Activated CD8-positive, alpha-beta T cell treated with anti-CD3 and anti-CD28 coated beads for 36 hours (primary cell): ENCODE results near the gene PPFIA2. TPM values are rescaled to one million over a fixed set of nuclear protein-coding genes. Genes with fewer than 3 reads are reported as not detected.

Experiments
- ATAC-seq: fragments of 200-7000 bp; cut with Tn5 transposase; one replicate; pipeline ENCODE4 v1.10.0; 2021; ENCODE audit warnings: mild to moderate bottlenecking, moderate library complexity
- CTCF ChIA-PET: fragments of 350-600 bp; sonication (Branson Sonifier 250); formaldehyde crosslinking; loops from one replicate; lab custom pipeline; 2021; ENCODE audit warnings: antibody characterized with exemption; lab: Charles Lee
- POLR2A ChIA-PET: fragments of 350-600 bp; sonication (Branson Sonifier 250); formaldehyde crosslinking; loops from one replicate; lab custom pipeline; 2021; ENCODE audit warnings: antibody characterized with exemption; lab: Charles Lee
- DNase-seq: peaks from one replicate; pipeline ENCODE4 v3.0.0-alpha.2; 2020
- H3K27ac Mint-ChIP-seq: one replicate; pipeline ENCODE4 v1.8.0; 2021; ENCODE audit warnings: mild to moderate bottlenecking, mixed read lengths
- H3K27me3 Mint-ChIP-seq: one replicate; pipeline ENCODE4 v1.8.0; 2021; ENCODE audit warnings: mixed read lengths
- H3K36me3 Mint-ChIP-seq: one replicate; pipeline ENCODE4 v1.8.0; 2021; ENCODE audit warnings: low read depth, mixed read lengths
- H3K4me1 Mint-ChIP-seq: one replicate; pipeline ENCODE4 v1.8.0; 2021; ENCODE audit warnings: low read depth, mixed read lengths
- H3K4me3 Mint-ChIP-seq: one replicate; pipeline ENCODE4 v1.8.0; 2021; ENCODE audit warnings: mild to moderate bottlenecking, moderate library complexity, mixed read lengths
- H3K9me3 Mint-ChIP-seq: one replicate; pipeline ENCODE4 v1.8.0; 2021; ENCODE audit warnings: mixed read lengths
- CTCF ChIP-seq: fragments of 200-600 bp; IDR thresholded peaks from one replicate; pipeline ENCODE4 v1.8.0; 2022; ENCODE audit warnings: antibody characterized with exemption, mild to moderate bottlenecking
- intact Hi-C: fragments of 100-400 bp; cut with micrococcal nuclease; formaldehyde crosslinking; loops from one replicate; pipeline ENCODE4 v1.10.0; 2022
- total RNA-seq, 2 experiments: library from RNA; stranded (reverse); gene quantifications; one replicate each; pipeline ENCODE4 v1.2.3, GENCODE V29; 2021

PPFIA2 gene
- total RNA-seq, 2 experiments from 2014 or later = not detected

DNA sequence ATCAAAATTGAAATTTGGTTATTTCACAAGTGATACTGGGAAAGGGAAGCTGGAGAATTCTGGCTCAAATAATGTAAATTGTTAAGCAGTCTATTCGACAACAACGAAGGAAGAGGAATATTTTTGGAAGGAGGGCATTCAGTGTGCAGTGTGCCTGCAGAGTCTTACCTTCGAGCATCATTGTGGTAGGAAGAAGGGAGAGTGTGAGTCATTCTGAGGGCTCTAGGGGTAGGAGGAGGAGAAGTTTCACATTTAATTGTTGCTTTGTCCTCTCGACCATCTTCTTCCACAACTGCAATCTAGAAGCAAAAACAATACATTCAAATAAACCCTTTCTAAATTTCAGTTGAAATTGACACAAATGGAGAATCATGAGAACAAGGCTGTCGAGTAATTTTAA, 418.2 kb downstream of the PPFIA2 start:
- H3K27ac Mint-ChIP-seq = no peak overlapping the region
- peaks cover 2% of the 10 kb centered on the region for H3K9me3 Mint-ChIP-seq
- ATAC-seq (no peak), DNase-seq (no peak)
- intact Hi-C loops = no loop called here
- TF ChIP-seq CTCF = no peak
- no peak overlapping the region for H3K4me3 Mint-ChIP-seq
- POLR2A ChIA-PET = no interaction called here
- CTCF ChIA-PET = no interaction called here
- no peaks in the 10 kb centered on the region for H3K4me1 Mint-ChIP-seq
- no peaks in the 10 kb centered on the region for H3K36me3 Mint-ChIP-seq
- no peaks in the 10 kb centered on the region for H3K27me3 Mint-ChIP-seq

- peaks cover 5% of the 10 kb centered on the region for H3K9me3 Mint-ChIP-seq
- H3K36me3 Mint-ChIP-seq = no peaks in the 10 kb centered on the region
- H3K27me3 Mint-ChIP-seq = no peaks in the 10 kb centered on the region
- ATAC-seq (no peak), DNase-seq (no peak)
- no peak overlapping the region for H3K4me3 Mint-ChIP-seq
- TF ChIP-seq CTCF = no peak
- CTCF ChIA-PET = no interaction called here
- intact Hi-C loops = no loop called here
- no peaks in the 10 kb centered on the region for H3K4me1 Mint-ChIP-seq
- H3K27ac Mint-ChIP-seq = no peak overlapping the region
- POLR2A ChIA-PET = no interaction called here
Measured at GRCh38 chr12:81339071-81339470, 420.1 kb downstream of the PPFIA2 start.

DNA sequence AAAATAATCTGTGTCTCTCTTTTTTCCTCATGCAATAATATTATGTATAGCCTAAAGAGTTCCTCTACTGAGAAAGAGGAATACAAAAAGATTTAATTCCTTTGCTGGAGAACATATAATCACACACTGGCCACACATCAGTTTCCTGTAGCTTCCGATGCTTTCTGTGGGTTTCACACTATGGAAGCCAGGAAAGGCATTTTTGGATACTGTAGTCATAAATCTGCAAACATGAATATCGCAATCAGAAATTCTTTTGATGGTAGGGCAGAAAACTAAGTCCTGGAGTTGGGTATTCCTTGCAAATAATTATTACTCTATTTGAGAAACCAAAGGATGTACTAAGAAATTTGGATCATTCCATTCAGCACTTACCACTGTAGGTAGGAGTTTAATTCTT, 421.3 kb downstream of the PPFIA2 start:
- DNase-seq (no peak), ATAC-seq (no peak)
- Mint-ChIP-seq H3K27ac (no peak overlapping the region), H3K4me1 (no peaks in the 10 kb centered on the region), H3K4me3 (no peak overlapping the region), H3K36me3 (no peaks in the 10 kb centered on the region), H3K27me3 (no peaks in the 10 kb centered on the region), H3K9me3 (peaks cover 5% of the 10 kb centered on the region)
- intact Hi-C loops = no loop called here
- TF ChIP-seq CTCF = no peak
- ChIA-PET CTCF (no interaction called here), POLR2A (no interaction called here)

DNA sequence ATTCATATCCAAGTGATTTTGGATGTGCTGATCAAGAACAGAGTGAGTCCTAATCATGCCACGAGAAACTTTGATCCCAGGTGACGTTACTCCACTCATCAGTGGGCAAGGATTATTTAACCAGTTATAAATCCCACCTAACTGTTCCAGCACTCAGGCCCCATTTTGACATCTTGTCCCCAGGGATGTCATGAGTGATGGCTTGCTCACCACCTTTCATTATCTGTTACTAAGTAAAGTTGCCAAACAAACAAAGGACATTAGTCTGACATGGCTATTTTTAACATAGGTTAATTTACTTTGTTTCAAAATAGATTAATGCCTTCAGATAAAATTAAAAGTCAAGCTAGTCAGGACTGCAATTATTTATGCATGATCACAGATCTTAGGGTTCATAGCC, 425.3 kb downstream of the PPFIA2 start:
- ChIA-PET CTCF (no interaction called here), POLR2A (no interaction called here)
- Mint-ChIP-seq H3K27me3 (no peaks in the 10 kb centered on the region), H3K36me3 (no peaks in the 10 kb centered on the region), H3K4me1 (no peaks in the 10 kb centered on the region), H3K4me3 (no peak overlapping the region), H3K9me3 (peaks cover 3% of the 10 kb centered on the region), H3K27ac (no peak overlapping the region)
- no peak for TF ChIP-seq CTCF
- intact Hi-C loops = no loop called here
- DNase-seq = no peak
- ATAC-seq = no peak

GRCh38 chr12:81332054-81332453, 427.1 kb downstream of the PPFIA2 start:
- intact Hi-C loops = no loop called here
- no peak for TF ChIP-seq CTCF
- Mint-ChIP-seq H3K27ac (no peak overlapping the region), H3K27me3 (no peaks in the 10 kb centered on the region), H3K4me3 (no peak overlapping the region), H3K36me3 (no peaks in the 10 kb centered on the region), H3K9me3 (peaks cover 3% of the 10 kb centered on the region), H3K4me1 (no peaks in the 10 kb centered on the region)
- DNase-seq (no peak), ATAC-seq (no peak)
- ChIA-PET POLR2A (no interaction called here), CTCF (interaction anchor here (0.9 to 1.0 kb wide), 2 partner anchors 66 to 119 kb away, joined by 3 read pairs; no protein-coding TSS in a partner anchor)
